Measurements from ENCODE around the gene RELCH.
A peak's percentile ranks its signal among the peaks of the same experiment; 100 is the strongest.
"Not testable (repeated sequence)": the region's sequence is repeated elsewhere in the genome, so short reads cannot be mapped to it uniquely, and the experiment has no call there.

RELCH gene

GRCh38 chr18:62186774-62187542 lies at the start of gene RELCH, which contains the start of gene PIGN:
TSS of gene RELCH (plus strand) at chr18:62187255. CDS start at chr18:62187506, 251 bp downstream.
TSS of gene PIGN (minus strand) at chr18:62187056. CDS start at chr18:62161353, 25,703 bp downstream.
- peak; percentile 99 for DNase-seq

- DNase-seq = no peak
These were observed 48.4 kb upstream of the RELCH start for GRCh38 chr18:62138461-62139235.

GRCh38 chr18:62140259-62140658 lies 46.8 kb upstream of the RELCH start:
- DNase-seq = no peak

- peak; percentile 10 for DNase-seq
These were observed 42.7 kb upstream of the RELCH start for GRCh38 chr18:62144338-62144737.

- DNase-seq = no peak
These were observed 35.8 kb upstream of the RELCH start for GRCh38 chr18:62151068-62151771.

GRCh38 chr18:62152844-62153243 lies 34.2 kb upstream of the RELCH start:
- no peak for DNase-seq

GRCh38 chr18:62157843-62158242 lies 29.2 kb upstream of the RELCH start:
- DNase-seq = no peak

GRCh38 chr18:62164310-62164709 lies 22.7 kb upstream of the RELCH start:
- no peak for DNase-seq

- DNase-seq = no peak
These were observed 22.1 kb upstream of the RELCH start for GRCh38 chr18:62164855-62165487.

GRCh38 chr18:62165583-62165982 lies 21.5 kb upstream of the RELCH start:
- DNase-seq = no peak

GRCh38 chr18:62166524-62166923 lies 20.5 kb upstream of the RELCH start:
- not testable (repeated sequence) for DNase-seq

GRCh38 chr18:62170857-62171256 lies 16.2 kb upstream of the RELCH start:
- DNase-seq = no peak

- no peak for DNase-seq
These were observed 14.8 kb upstream of the RELCH start for GRCh38 chr18:62172298-62172697.

GRCh38 chr18:62175521-62175920 lies 11.5 kb upstream of the RELCH start:
- DNase-seq = no peak

- DNase-seq = no peak
These were observed 9.8 kb upstream of the RELCH start for GRCh38 chr18:62177271-62177670.

GRCh38 chr18:62179213-62179612 lies 7.8 kb upstream of the RELCH start:
- peak; percentile 6 for DNase-seq

GRCh38 chr18:62182220-62182619 lies 4.8 kb upstream of the RELCH start:
- DNase-seq = no peak

- peak; percentile 71 for DNase-seq
These were observed 3.4 kb upstream of the RELCH start for GRCh38 chr18:62183578-62184195.

- peak; percentile 86 for DNase-seq
These were observed 619 bp upstream of the RELCH start for GRCh38 chr18:62186499-62186773.

GRCh38 chr18:62187543-62188510 lies 772 bp downstream of the RELCH start:
- DNase-seq = peak; percentile 56

- DNase-seq = no peak
These were observed 2.2 kb downstream of the RELCH start for GRCh38 chr18:62189208-62189607.

All from NCI-H82 (cell line).